Measurements from ENCODE around the gene HMOX2.

DNA sequence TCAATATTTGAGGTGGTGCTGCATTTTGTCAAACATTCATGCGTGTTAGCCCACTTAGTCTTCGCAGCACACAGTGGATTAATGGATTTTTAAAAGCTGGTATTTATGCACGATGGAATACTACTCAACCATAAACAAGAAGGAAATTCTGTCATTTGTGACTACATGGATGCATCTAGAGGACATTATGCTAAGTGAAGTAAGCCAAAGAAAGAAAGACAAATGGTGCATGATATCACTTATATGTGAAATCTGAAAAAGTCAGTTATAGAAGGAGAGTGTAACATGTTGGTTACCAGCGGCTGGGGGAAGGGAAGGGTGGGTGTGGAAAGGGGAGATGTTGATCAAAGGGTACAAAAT, 23.0 kb downstream of the HMOX2 start:
- TF ChIP-seq ZNF274 (IDR thresholded peaks at IDR 0.05; ENCODE audit: low read depth, low read length) (no peak), SUZ12 (IDR thresholded peaks at IDR 0.05; ENCODE audit: extremely low read depth, insufficient read depth, insufficient read length) (no peak), YY1 (IDR thresholded peaks at IDR 0.05; ENCODE audit: insufficient read depth, insufficient read length) (no peak)

Data from NT2/D1 (cell line).